CD4-positive, alpha-beta T cell (primary cell): ENCODE measurements around the gene FAM120B. TPM values are rescaled to one million over a fixed set of nuclear protein-coding genes. Genes with fewer than 3 reads are reported as not detected.

ENCODE experiments used
- ATAC-seq: fragments of 200-7000 bp; cut with Tn5 transposase; one replicate; pipeline ENCODE4 v1.10.0; 2022; ENCODE audit warnings: mild to moderate bottlenecking; ENCODE audit not compliant: poor library complexity
- CTCF ChIA-PET: fragments of 350-600 bp; sonication (Branson Sonifier 250); formaldehyde crosslinking; loops from one replicate; lab custom pipeline; 2021; ENCODE audit warnings: antibody characterized with exemption, inconsistent platforms; lab: Charles Lee
- POLR2A ChIA-PET: fragments of 350-600 bp; sonication (Branson Sonifier 250); formaldehyde crosslinking; loops from one replicate; lab custom pipeline; 2021; ENCODE audit warnings: antibody characterized with exemption, inconsistent platforms; lab: Charles Lee
- DNase-seq, 14 experiments: peaks; one replicate each; pipeline ENCODE4 v3.0.0-alpha.2; 2013 to 2020; ENCODE audit warnings: mixed read lengths in 2 of 14
- H3K27ac ChIP-seq, 2 donors: one replicate each; pipeline versions ENCODE4 v1.5.1 to v1.7.0; 2013; ENCODE audit warnings: low read length in 2 of 2, low read depth in 1 of 2, mild to moderate bottlenecking in 1 of 2
- H3K27me3 ChIP-seq, 2 experiments: 1 replicate in 1 of 2; 2 replicates in 1 of 2; pipeline versions ENCODE4 v1.6.1 to v1.7.0; 2013; ENCODE audit warnings: low read length in 2 of 2, control low read depth in 1 of 2, mild to moderate bottlenecking in 1 of 2, moderate library complexity in 1 of 2; ENCODE audit not compliant: insufficient read depth in 2 of 2, control insufficient read depth in 1 of 2
- H3K36me3 ChIP-seq: one replicate; pipeline ENCODE4 v1.6.1; 2013; ENCODE audit warnings: low read length, control low read depth; ENCODE audit not compliant: insufficient read depth
- H3K4me1 ChIP-seq: one replicate; pipeline ENCODE4 v1.6.1; 2013; ENCODE audit warnings: low read length, control low read depth; ENCODE audit not compliant: insufficient read depth
- H3K4me3 ChIP-seq: one replicate; pipeline ENCODE4 v1.5.1; 2013; ENCODE audit warnings: mild to moderate bottlenecking, low read length, moderate library complexity
- H3K9me3 ChIP-seq, 2 experiments: 1 replicate in 1 of 2; 2 replicates in 1 of 2; pipeline versions ENCODE4 v1.6.1 to v1.7.0; 2013; ENCODE audit warnings: low read length in 2 of 2, mild to moderate bottlenecking in 2 of 2, control low read depth in 1 of 2, moderate library complexity in 1 of 2; ENCODE audit not compliant: control insufficient read depth in 1 of 2, insufficient read depth in 1 of 2
- H3K27ac Mint-ChIP-seq: one replicate; pipeline ENCODE4 v1.8.0; 2020; ENCODE audit warnings: mixed read lengths
- H3K27me3 Mint-ChIP-seq: one replicate; pipeline ENCODE4 v1.8.0; 2021; ENCODE audit warnings: mixed read lengths
- H3K36me3 Mint-ChIP-seq: one replicate; pipeline ENCODE4 v1.8.0; 2021; ENCODE audit warnings: low read depth, mixed read lengths
- H3K4me1 Mint-ChIP-seq: one replicate; pipeline ENCODE4 v1.8.0; 2021; ENCODE audit warnings: low read depth, mixed read lengths
- H3K4me3 Mint-ChIP-seq: one replicate; pipeline ENCODE4 v1.8.0; 2020; ENCODE audit warnings: mild to moderate bottlenecking, mixed read lengths
- H3K9me3 Mint-ChIP-seq: one replicate; pipeline ENCODE4 v1.8.0; 2020; ENCODE audit warnings: mixed read lengths
- intact Hi-C, 2 experiments: fragments of 100-400 bp; cut with DNase I in 1 of 2; cut with micrococcal nuclease in 1 of 2; formaldehyde crosslinking; loops; one replicate each; pipeline versions ENCODE4 v1.15.1 to v1.9.0; 2023 to 2025; cut with DNase I, micrococcal nuclease
- total RNA-seq, 174 experiments: library from RNA in 2 of 174; stranded (reverse) in 2 of 174; gene quantifications; one replicate each; pipeline ENCODE4 v1.2.3 and lab custom pipeline; 2021 to 2026
- TF ChIP-seq, protein P1 (sequence below): fragments of 200-600 bp; IDR thresholded peaks from one replicate; pipeline ENCODE4 v1.8.0; 2022; ENCODE audit warnings: antibody characterized with exemption, mild to moderate bottlenecking

FAM120B gene
- total RNA-seq, 2 experiments from 2014 or later: 24.1 to 26.7 TPM

DNA sequence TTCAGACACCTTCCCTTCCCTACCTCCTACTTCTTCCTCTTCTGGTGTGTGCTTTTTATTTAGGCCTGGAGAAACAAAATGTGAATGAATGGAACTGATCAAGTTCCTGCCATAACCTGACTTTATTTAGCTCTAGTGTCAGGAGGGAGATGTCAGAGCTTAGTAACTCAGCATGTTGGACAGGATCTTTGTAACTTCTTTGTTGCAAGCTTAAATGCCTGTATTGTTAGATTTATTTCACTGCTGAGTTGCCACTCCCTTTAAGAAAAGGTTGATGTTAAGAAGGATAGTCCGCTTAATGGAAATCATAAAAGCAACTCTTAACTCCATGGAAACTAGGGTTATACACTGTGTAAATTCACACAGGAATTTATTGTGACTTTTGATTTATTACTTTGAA, 2.2 kb downstream of the FAM120B start:
- ATAC-seq (no peak), DNase-seq (no peak)
- Histone ChIP-seq H3K9me3 (no peaks in the 10 kb centered on the region), H3K36me3 (peaks cover 11% of the 10 kb centered on the region), H3K27me3 (no peaks in the 10 kb centered on the region), H3K27ac (no peak overlapping the region), H3K4me3 (no peak overlapping the region), H3K4me1 (peaks cover 41% of the 10 kb centered on the region)
- peak overlapping the region; percentile 93 for H3K4me3 Mint-ChIP-seq
- H3K27me3 Mint-ChIP-seq: peaks cover 10% of the 10 kb centered on the region
- ChIA-PET CTCF (no interaction called here), POLR2A (interaction anchor here (6.1 kb wide), 1 partner anchor 17 kb away, joined by 37 read pairs; the partner anchor contains the start of gene DLL1)
- TF ChIP-seq, protein P1, sequence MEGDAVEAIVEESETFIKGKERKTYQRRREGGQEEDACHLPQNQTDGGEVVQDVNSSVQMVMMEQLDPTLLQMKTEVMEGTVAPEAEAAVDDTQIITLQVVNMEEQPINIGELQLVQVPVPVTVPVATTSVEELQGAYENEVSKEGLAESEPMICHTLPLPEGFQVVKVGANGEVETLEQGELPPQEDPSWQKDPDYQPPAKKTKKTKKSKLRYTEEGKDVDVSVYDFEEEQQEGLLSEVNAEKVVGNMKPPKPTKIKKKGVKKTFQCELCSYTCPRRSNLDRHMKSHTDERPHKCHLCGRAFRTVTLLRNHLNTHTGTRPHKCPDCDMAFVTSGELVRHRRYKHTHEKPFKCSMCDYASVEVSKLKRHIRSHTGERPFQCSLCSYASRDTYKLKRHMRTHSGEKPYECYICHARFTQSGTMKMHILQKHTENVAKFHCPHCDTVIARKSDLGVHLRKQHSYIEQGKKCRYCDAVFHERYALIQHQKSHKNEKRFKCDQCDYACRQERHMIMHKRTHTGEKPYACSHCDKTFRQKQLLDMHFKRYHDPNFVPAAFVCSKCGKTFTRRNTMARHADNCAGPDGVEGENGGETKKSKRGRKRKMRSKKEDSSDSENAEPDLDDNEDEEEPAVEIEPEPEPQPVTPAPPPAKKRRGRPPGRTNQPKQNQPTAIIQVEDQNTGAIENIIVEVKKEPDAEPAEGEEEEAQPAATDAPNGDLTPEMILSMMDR: no peak
- H3K4me1 Mint-ChIP-seq: peaks cover 70% of the 10 kb centered on the region
- peaks cover 38% of the 10 kb centered on the region for H3K36me3 Mint-ChIP-seq
- peak overlapping the region; percentile 87 for H3K27ac Mint-ChIP-seq
- intact Hi-C loops: loop anchor here (5.0 kb wide), 6 partner anchors 36 to 1096 kb away; partner anchors contain the start of genes C6orf120 (in 1 of the 2), DYNLT2 (in 1 of the 2), ERMARD (in 1 of the 2) and PDCD2 (in 1 of the 2)
- H3K9me3 Mint-ChIP-seq: no peaks in the 10 kb centered on the region

GRCh38 chr6:170311696-170312095, 5.1 kb downstream of the FAM120B start:
- H3K4me1 ChIP-seq: peaks cover 37% of the 10 kb centered on the region
- Mint-ChIP-seq H3K4me3 (no peak overlapping the region), H3K36me3 (peaks cover 51% of the 10 kb centered on the region), H3K4me1 (peaks cover 87% of the 10 kb centered on the region), H3K27me3 (no peaks in the 10 kb centered on the region), H3K27ac (peak overlapping the region; percentile 41), H3K9me3 (no peaks in the 10 kb centered on the region)
- peaks cover 14% of the 10 kb centered on the region for H3K36me3 ChIP-seq
- H3K27ac ChIP-seq: no peak overlapping the region
- TF ChIP-seq, protein P1: no peak
- no peak for ATAC-seq
- H3K9me3 ChIP-seq: no peaks in the 10 kb centered on the region
- no peak for DNase-seq
- H3K4me3 ChIP-seq: no peak overlapping the region
- H3K27me3 ChIP-seq: no peaks in the 10 kb centered on the region
- ChIA-PET CTCF (no interaction called here), POLR2A (no interaction called here)
- intact Hi-C loops: no loop called here

- ChIA-PET CTCF (no interaction called here), POLR2A (interaction anchor here (1.4 kb wide), 1 partner anchor 54 kb away, joined by 3 read pairs; no protein-coding TSS in a partner anchor)
- TF ChIP-seq, protein P1: no peak
- ATAC-seq (no peak), DNase-seq (no peak)
- H3K4me1 ChIP-seq: peaks cover 27% of the 10 kb centered on the region
- no peak overlapping the region for H3K27ac Mint-ChIP-seq
- no peaks in the 10 kb centered on the region for H3K27me3 ChIP-seq
- H3K4me3 Mint-ChIP-seq: no peak overlapping the region
- no peaks in the 10 kb centered on the region for H3K9me3 Mint-ChIP-seq
- no peak overlapping the region for H3K4me3 ChIP-seq
- no peaks in the 10 kb centered on the region for H3K27me3 Mint-ChIP-seq
- peaks cover 52% of the 10 kb centered on the region for H3K36me3 Mint-ChIP-seq
- H3K9me3 ChIP-seq: no peaks in the 10 kb centered on the region
- H3K36me3 ChIP-seq: peaks cover 26% of the 10 kb centered on the region
- H3K4me1 Mint-ChIP-seq: peaks cover 85% of the 10 kb centered on the region
- no peak overlapping the region for H3K27ac ChIP-seq
- intact Hi-C loops: no loop called here
Observed at GRCh38 chr6:170312876-170313275, 6.3 kb downstream of the FAM120B start.
